ENCODE measurements around the gene RAD51B.
"Not testable (repeated sequence)": the region's sequence is repeated elsewhere in the genome, so short reads cannot be mapped to it uniquely, and the experiment has no call there.

RAD51B gene

DNA sequence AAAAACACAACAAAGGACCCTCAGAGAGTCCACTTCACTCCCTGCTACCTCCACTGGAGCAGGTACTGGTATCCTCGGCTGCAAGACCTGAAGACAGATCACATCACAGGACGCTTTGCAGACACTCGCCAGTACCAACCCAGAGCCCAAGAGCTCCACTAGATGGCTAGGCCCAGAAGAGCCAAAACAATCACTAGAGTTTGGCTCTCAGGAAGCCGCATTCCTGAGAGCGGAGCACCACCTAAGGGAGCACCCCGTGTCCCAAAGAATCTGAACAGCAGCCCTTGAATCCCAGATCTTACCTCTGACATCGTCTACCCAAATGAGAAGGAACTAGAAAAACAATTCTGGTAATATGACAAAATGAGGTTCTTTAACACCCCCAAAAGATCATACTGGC is 399.8 kb downstream of the RAD51B start:
- no peak for DNase-seq

DNA sequence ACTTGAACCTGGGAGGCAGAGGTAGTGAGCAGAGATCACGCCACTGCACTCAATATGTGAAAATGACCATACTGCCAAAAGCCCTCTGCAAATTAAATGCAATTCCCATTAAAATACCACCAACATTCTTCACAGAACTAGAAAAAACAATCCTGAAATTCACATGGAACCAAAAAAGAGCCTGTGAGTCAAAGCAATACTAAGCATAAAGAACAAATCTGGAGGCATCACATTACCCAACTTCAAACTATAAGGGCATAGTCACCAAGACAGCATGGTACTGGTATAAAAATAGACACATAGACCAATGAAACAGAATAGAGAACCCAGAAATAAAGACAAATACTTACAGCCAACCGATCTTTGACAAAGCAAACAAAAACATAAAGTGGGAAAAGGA is 401.5 kb downstream of the RAD51B start:
- not testable (repeated sequence) for DNase-seq

DNA sequence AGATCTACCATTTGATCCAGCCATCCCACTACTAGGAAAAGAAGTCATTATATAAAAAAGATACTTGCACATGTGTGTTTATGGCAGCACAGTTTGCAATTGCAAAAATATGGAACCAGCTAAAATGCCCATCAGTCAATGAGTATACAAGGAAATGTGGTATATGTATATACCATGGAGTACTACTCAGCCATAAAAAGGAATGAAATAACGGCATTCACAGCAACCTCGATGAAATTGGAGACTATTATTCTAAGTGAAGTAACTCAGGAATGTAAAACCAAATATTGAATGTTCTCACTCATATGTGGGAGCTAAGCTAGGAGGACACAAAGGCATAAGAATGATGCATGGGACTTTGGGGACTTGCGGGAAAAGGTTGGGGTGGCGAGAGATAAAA is 402.6 kb downstream of the RAD51B start:
- DNase-seq = no peak

DNA sequence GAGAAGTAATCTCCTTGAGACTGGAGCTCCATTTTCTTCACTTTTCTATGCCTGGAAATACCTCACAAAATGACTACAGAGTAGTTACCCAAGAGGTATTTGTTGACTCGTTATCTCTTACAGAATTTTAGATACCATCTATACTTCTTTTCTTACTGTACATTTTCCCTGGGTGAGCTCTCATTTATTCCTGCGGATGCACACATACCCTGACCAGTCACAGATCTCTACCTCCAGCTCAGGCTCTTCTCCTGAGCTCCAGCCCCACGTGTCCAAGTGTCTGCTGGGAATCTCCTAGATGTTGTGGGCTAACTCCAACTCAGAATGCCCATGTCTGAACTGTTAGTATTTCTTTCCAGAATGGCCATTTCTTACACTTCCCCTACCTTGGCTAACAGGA is 403.1 kb downstream of the RAD51B start:
- no peak for DNase-seq

DNA sequence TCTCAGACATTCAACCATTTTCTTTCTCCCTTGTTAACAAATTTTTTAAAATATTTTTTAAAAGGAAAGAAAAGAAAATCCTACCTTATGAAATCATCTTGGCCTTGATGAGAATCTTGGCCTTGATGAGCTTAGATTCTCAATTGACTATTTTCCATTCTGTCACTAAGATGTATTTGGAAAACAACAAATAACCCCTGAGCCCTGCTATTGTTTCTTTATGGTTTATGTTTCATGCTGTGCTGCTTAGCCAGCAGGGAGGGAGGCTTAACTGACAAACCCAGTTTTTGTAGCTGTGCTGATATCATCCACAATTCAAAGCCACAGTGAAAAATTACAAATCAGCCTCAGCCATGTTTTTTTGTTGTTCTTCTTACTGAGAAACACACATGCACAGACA is 404.1 kb downstream of the RAD51B start:
- no peak for DNase-seq

GRCh38 chr14:68225321-68225720 is 405.7 kb downstream of the RAD51B start:
- DNase-seq = no peak

DNA sequence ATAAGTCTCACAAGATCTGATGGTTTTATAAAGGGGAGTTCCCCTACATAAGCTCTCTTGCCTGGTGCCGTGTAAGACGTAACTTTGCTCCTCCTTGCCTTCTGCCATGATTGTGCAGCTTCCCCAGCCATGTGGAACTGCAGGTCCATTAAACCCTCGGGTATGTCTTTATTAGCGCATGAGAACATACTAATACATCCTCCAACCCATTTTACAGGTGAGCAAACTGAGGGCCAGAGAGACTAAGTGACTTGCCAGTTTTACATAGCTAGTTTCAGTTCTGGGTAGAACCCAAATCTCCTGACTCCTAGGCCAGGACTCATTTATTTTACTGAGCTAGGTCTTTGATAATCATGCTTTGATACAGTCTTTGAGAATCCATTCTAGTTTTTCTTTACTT is 406.9 kb downstream of the RAD51B start:
- no peak for DNase-seq

DNA sequence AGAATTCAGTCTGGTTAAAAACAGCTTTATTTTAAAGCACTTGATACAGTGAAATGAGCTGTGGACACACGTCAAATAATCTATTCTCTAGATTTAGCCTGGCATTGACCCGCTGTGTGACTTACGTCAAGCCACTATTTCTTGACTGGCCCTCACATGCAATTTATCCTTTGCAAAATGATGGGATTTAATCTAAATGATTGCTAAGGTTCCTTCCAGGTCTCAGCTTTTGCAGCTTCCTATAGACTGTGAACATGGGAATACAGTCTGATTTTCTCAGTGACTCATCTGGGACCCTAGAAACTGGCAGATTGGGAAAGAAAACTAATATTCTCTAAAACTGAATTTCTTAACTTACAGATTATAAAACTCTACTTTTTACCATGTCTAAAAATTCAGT is 409.1 kb downstream of the RAD51B start:
- no peak for DNase-seq

- no peak for DNase-seq
Observed at GRCh38 chr14:68229423-68230100, 410.0 kb downstream of the RAD51B start.

DNA sequence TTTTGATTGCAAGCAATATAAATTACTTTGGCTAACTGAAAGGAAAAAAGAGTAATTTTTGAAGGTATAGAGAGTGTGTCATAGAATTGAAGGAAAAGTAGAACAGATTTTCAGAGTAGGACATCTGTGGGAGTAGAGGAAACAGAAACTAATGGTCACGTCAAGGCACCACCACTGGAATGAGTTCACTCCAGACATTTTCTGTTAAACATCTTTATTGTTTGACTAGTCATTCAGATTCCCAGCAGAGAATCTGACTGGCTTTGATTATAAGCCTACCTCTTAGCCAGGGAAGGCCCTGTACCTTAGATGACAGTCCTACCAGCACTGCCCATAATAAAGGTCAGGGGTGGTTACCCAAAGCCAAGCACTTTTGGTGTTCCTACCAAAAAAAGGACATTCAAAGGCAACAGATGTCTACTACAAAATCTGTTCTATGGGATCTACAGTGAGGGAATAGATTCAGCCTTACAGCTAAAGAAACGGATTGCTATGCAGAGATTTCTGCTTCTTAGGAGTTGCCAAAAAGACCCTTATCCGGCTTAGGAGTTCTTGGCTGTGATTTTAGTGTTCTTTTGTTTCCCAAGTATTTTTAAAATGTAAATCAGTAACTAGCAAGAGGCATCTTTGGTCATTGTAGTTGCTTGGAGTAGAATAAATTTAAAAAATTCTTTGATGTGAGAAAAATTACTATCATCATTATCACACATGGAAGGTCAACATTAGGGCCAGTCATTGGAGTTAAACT is 410.8 kb downstream of the RAD51B start:
- DNase-seq = no peak

DNA sequence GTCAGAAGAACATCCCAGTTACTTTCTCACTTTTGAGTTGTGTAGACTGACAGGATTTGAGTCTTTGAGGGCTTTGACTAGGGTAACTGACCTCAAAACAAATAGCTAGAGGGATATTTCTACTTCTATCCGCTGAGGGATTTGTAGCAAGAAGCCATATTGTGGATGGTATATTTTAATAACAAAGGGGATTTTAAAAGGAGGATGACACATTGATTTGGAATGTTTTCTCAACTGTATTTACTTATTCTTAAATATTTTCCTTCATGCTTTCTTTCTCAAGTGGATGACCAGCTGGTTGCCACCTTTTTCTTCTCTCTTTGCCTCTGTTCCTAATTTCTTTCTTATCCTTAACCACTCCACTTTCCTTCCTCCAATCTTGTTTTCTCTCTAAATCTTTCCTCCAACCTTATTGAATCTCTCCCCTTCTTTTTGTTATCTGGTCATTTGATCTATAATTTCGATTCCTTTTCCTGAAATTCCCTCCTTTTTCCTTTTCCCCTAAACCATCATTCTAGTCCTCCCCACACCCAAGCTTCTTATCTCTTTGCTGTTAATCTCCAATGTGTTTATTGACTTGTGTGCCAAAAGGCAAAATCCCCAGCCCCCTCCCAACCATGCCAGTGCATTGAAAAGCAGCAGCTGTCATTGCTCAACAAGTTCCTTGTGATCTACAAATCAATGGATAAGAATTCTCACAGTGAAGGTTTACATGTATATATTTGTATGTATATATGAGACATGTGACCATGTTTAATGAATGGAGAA is 411.6 kb downstream of the RAD51B start:
- no peak for DNase-seq

DNA sequence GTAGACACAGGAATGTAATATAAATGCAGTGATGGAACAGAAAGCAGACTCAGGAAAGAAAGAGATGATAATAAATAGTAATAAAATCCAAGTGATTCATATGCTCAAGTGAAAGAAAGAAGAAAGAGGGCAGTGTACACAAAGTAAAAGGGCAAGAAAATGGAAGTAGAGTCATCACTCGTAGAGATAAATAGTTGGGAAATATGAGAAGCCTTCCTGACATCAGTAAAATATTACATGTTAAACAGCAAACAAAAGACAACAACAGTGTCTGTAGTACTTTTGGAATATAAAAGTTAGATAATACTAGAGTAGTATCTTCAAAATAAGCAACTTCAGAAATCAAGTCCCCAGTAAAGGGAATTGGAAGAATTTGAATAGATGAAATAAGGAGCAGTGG is 412.3 kb downstream of the RAD51B start:
- DNase-seq = no peak

DNA sequence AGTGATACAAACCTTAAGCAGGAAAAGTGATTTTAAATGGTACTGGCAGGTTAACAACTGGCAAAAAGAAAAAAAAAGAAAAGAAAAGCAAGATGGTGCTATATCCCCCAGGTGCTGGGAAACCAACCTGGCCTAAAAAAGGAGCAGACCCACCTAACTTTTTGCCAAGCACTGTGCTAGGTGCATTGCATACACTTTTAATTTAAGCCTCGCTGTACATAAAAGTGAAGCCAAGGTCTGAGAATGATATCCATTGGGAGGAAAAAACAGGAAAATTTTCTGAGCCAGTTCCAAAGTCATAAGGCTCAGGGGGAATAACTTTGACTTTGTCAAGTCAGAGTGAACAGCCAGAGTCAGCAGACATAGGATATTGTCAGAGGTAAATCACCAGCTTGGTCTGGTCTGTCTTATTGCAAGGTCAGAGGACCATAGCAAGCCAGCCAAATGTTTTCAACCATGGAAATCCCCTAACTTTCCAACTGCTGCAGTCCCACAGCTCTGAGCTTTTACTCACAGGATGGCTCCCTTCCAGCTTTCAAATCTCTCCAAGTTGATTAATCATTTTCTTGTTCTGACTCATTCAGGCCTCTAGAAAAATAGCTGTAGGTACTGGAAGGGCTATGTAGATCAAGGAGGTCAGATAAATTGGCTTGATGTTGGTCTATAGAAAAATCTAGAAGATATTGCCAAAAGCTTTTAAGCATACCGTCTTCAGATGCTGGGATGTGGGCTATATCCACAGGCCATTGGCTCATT is 412.9 kb downstream of the RAD51B start:
- DNase-seq = no peak

DNA sequence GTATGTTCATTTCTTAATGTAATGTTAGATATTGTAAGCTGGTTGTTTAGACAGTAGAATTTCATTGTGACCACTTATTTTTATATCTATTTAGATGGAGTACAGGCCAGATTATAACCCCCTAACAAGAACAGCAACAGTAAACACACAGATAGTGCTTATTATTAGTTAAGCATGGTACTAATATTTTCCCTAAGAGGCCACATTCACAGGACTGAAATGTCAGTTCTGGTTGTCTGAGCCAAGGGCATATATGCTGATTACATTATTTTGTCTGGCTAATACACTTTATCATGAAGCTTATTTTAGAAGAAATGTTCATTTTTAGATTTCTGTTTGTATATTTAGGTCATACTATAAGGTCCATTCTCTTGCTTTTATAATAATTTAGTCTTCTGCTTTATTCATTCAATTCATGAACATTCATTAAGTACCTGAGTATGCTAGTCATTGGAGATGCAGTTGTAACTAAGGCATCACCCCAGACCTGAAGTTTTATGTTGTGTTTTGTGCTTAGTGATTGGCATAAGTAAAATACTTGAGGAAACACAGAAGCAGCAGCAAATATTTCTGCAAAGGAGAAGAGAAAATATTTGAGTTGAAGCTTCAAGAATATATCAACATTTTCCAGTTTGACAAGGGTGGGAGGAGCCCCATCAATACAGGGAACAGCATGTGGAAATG is 413.7 kb downstream of the RAD51B start:
- DNase-seq = no peak

DNA sequence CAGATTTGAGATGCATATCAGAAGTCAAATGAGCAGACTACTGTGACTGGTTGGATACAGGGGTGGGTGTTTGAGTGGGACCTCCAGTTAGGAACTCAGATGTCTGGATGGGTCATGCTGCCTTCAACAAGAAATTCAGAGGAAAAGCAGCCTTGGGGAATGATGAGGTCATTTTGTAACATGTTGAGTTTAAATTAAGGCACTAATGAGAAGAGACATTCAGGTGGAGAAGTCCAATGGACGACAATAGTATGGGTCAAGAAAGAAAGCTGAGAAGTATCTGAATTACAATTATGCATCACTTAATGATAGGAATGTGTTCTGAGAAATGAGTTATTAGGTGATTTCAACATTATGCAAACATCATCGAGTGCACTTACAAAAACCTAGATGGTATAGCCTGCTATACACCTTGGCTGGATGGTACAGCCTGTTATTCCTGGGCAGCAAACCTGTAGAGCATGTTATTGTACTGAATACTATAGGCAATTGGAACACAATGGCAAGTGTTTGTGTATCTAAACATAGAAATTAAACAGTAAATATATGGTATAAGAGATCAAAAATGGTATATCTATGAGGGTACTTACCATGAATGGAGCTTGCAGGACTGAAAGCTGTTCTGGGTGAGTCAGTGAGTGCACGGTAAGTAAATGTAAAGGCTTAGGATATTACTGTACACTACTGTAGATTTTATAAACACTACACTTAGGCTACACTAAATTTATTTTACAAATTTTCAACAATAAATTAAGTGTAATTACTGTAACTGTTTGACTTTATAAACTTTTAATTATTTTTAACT is 414.7 kb downstream of the RAD51B start:
- no peak for DNase-seq

DNA sequence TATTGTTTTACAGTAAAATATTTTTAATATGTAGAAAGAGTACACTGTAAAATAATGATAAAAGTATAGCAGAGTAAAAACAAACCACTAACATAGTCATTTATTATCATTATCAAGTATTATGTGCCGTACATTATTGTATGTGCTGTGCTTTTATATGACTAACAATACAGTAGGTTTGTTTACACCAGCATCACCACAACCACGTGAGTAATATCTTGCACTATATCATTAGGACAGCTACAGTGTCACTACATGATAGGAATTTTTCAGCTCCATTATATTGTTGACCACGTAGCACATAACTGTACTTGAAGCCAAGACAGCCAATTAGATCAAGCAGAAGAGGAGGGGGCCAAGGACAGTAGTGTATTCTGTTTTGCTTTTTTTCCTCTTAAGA is 415.4 kb downstream of the RAD51B start:
- no peak for DNase-seq

GRCh38 chr14:68236582-68237458 is 417.2 kb downstream of the RAD51B start:
- DNase-seq = no peak

GRCh38 chr14:68238551-68238950 is 419.0 kb downstream of the RAD51B start:
- DNase-seq = no peak

GRCh38 chr14:68238976-68239375 is 419.4 kb downstream of the RAD51B start:
- DNase-seq = no peak

DNA sequence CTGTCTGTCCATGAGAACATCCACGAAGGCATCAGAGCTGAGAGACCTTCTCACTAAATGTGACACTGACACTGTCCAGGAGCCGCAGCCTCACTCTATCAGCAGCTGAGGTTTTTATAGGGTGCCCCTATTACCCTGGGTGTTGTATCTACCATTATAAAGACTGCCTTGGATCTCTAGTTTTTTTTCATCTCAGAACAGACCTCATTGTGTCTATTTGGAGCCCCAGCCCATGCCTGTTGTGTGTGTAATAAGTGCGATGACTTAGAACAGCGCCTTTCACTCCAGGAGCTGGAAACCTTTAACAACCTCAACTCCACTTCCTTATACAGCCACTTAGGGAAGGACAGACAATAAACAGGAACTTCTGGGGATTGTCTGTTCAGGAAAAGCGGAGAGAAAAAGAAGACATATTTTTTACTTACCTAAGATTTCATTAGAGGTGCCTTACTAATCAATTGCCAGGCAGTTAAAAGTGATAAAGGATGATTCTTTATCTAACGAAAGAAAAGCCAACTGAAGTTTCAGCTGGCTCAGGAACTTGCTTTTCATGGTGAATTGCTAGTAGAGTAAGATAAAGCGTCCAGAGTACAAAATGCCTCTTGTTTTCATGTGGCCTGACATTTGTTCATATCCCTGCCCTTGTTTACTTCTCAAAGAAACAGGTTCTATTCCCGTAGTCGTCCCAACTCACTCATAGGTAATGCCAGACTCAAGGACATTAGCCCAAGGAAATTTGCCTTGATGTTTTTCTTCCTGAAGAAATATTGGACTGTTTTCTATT is 420.6 kb downstream of the RAD51B start:
- DNase-seq = no peak

All from CD4-positive, alpha-beta T cell treated with Interleukin-17A for 1 hour (primary cell).